SIG-M5 (cell line): ENCODE results near the gene DALRD3.

ENCODE experiments used
- DNase-seq: peaks from one replicate; lab custom pipeline; 2025; lab: John Stamatoyannopoulos, UW

Gene DALRD3

DNA sequence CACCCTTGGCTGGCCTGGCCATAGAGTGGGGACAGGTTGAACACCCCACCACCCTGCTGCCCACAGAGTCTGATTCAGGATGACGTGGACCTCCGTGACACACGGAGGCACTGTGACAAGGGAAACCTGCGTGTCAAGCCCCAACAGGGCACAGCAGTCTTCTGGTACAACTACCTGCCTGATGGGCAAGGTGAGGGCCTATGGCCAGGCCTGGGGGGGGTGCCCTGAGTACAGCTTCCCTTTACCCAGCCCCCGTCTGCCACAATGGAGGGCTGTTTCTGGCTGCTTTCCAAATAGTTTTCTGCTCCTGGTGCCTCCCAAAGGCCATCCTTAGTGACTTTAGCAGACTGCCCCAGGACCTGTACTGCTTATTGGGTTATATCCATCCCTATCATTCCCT lies 12.4 kb downstream of the DALRD3 start:
- no peak for DNase-seq

DNA sequence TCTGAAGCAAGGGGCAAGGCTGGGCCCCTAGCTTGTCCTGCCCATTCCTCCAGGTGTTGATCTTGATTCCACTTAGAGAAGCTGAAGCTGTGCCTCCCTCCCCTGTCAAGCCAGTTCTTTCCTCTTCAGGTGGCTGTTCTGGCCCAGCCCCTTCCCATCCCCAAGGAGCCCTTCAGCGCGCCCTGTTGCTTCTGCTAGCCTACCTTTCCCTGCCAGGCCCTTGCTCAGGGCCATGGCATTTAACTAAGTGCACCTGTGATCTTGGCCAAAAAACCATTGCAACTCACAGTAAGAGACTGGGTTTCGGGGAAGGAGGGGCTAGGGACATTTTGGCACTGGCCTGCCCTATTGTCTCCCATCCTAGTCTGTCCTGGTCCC lies 13.1 kb downstream of the DALRD3 start:
- DNase-seq: no peak

DNA sequence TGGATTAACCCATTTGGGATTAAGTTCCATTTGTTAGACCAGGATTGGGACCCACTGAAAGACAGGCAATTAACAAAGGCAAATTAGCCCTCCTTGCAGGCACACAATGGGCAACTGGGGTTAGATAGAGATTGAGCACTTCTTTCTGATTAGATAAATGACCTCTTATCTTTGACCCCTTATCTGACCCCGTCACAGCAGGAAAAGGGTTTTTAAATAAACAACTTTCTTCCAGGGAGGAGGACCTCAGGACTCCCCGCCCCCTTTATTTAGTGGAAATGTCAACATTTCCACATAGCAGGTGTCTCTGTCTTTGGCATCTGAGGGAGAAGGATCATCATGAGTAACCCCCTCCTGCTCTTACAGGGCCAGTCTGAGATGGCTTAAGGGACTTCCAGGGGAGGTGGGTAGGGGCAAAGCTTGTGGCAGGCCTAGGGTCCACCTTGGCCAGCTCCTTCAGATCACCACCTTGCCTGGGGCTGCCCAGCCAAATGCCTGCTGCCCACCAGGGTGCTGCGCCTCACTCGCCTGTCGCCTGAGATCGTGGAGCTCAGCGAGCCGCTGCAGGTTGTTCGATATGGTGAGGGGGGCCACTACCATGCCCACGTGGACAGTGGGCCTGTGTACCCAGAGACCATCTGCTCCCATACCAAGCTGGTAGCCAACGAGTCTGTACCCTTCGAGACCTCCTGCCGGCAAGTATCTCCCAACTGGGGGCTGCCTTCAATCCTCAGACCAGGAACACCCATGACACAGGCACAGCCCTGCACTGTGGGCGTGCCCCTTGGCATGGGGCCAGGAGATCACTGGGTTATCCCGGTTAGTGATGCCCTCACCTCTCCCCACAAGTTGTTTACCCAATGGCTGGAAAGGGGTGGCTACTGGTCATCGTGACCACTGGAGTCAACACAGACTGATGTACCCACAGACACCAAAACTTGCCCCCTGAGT lies 13.8 kb downstream of the DALRD3 start:
- no peak for DNase-seq

DNA sequence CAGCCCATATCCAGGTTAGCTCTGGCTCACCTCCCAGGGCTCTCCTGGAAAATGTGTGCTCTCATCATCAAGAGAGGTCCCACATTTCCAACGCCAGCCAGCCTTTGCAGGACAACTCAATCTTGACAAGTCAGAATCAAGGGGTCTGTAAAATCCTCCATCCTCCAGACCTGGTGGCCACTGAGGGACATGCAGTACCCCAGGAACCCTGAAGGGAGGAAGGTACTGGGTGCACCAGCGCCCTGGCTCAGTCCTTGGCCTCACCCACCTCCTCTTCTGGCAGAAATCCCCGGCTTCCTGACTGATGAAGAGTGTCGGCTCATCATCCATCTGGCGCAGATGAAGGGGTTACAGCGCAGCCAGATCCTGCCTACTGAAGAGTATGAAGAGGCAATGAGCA lies 17.2 kb downstream of the DALRD3 start:
- no peak for DNase-seq

DNA sequence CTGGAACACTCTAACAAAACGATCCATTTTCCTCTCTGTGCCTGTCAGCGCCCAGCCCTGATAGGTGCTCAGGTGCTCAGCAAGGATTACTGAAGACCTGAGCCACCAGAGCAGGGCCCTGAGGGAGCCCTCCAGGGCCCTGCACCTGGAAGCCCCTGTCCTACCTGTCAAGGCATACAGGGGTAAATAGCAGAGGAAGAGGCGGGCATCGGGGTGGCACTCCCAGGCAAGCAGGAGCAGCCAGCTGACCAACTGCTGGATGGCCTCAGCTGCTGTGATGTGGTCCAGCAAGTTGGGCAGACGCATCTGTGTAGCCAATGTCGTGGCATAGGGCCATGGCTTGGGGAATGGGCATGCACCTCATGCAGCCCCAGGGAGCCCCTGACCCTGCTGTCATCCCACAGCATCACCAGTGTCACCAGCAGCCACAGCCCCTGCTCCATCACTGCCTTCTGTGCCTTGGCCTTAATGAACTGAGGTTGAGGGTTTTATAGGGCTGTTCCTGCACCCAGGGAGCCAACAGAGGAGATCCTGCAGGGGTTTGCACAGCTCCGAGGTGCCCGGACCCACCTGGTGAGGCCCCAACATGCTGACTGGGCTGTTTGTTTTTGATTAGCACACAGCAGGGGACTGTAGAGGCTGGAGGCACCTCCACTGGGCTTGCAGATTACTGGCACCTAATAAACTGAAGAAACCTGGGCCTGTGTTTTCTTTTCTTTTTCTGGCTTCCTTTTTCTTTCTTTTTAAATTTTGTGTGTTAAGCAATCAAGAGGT lies 19.1 kb downstream of the DALRD3 start:
- no peak for DNase-seq

DNA sequence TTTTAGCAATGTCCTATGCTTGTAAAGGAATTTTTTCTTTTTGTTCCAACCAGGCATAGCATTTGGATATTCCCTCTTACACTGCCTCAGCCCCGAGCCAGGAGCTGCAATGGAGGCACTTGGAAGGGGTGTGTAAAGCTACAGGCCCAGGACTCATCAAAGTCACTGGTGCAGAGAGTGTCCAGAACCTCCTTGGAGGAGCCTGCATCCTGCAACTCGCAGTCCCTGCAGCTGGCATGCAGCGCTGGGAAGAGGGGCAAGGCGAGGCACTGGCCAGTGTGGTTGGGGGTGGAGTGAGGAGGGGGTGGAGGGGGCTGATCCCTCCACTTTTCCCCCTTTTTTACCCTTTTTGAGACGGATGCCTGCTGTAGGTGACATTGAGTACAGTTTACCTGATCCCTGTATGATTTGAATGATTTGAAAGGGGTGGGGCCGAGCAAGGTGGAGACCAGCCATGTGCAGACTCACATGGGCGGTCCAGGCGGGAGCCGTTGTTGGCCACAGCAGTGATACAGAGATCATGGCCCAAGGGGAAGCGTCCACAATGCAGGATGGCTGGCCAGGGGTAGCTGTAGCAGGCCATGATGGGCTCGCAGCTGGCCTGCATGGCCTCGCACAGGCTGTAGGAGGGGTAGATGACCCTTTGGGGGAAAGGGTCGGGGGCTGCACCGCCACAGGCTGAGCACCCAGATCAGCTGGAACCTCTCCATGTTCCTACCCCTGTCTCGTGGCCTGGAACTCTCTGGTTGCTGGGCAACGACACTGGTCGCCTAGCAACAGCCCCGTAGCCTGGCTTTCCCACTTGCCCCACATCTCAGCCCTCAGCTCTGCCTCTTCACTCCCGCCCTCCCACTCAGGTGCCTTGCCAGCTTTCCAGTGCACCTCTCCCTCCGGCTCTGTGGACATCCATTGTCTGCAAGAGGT lies 20.4 kb downstream of the DALRD3 start:
- DNase-seq: no peak

DNA sequence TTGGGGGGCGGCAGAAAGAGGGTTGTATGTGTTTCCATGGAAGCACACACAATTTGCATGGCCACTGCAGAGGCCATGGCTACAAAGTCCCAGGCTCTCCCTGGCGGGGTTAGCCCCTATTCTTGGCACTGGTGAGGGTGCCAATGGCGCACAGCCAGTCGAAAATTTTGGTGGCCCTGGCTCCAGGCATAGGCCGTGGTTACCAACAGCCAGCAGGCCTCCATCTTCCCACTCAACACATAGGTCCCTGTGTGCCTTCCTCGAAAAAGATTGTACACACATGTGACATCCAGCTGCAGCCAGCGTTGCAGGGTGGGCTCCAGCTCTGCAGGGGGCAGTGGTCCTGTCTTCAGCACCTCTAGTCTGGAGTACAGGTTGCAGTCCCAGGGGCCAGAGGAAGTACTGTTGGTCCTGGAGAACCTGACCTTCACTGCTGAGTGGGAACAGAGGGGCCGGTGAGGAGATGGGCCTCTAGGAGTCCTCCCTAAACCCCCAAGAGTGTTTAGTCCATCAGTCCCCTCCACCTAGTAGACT lies 21.2 kb downstream of the DALRD3 start:
- DNase-seq: no peak

DNA sequence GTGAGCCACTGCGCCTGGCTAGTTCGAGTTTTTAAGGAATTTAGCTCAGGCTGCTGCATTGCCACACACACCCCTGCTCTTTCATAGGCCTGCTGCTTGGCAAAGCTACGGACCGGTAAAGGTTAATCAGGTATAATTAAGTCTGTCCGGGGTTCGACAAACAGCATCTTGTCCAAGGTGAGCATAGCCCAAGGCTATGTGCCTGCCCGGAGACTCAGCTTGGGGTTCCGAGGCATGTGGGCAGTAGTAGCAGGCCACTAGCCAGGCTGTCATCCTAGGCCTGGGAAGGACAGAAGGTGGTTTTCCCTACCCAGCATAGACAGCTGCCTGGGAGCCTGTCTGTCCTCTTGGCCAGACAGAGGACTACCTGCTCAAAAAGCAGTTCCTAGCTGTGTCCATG lies 21.7 kb downstream of the DALRD3 start:
- no peak for DNase-seq

DNA sequence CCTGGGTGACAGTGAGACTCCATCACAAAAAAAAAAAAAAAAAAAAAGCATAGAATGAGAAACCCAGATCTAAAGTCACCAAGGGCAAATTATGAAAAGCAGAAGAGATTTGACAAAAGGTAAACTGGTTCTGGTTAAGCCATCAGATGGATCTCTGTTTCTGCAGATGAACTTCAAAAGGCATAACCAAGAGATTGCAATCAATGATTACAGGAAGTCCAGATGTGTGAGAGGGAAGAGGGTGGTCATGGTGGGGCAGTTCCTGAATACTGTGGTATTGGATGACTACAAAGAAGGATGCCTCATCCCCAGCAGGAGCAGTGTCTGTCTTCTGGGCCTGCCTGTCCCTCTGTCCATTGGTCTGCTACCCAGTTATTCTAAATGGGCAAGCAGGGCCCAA lies 24.5 kb downstream of the DALRD3 start:
- DNase-seq: no peak

DNA sequence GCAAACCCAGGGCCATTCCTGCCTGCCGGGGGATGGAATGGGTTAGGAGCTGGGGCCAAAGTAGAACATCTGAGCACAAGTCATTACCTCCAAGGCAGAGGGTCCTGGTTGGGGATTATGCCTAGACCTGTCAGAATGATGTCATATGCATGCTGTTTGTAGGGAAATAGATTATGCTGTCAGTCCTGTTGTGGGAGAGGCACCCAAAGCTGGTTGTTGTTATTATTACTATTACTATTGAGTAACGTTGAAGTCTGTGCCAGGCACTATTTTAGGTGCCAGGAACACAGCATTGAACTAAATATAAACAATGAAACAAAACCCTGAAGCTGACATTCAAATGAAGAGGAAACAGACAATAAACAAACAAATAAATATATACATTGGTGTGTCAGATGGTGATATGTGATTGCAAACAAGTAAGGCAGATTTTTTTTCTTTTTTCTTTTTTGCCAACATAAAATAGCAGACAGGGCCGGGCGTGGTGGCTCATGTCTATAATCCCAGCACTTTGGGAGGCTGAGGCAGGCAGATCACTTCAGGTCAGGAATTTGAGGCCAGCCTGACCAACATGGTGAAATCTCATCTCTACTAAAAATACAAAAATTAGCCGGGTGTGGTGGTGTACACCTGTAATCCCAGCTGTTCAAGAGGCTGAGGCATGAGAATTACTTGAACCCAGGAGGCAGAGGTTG lies 26.4 kb downstream of the DALRD3 start:
- no peak for DNase-seq

DNA sequence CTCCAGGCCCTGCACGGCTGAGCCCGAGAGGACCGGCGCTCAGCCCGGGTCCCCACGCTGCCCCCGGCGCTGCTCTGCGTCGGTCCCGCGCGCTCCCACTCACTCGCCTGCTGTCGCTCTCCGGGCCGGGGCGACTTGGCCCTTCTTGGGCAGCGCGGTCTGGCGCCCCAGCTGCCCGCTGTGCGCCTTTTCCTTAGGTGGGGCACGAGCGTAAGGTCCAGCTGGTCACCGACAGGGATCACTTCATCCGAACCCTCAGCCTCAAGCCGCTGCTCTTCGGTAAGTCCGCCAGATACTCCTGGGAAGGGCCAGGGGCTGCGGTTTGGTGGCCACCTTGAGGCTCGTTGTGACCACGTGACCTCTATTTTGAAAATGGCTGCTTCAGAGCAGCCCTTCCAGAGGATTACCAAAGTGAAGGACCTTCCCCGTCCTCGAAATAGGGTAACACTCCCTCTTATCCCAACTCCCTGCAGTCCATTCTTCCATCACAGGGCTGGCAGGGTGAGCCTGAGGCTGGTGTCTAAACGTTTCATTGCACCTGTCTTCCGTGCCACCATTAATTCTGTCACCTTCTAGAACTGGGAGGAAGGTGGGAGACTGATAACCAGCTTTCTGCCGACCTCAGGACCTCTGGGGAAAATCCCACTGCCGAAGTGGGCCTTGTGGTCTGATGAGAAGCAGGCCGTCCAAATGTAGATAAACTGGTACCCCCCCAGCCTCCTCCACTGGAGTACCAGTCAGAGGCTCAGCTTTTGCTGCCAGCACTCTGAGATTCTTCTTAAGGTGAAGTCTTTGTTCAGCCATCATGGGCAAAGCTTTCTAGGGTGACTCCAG lies 27.5 kb downstream of the DALRD3 start:
- DNase-seq: no peak

DNA sequence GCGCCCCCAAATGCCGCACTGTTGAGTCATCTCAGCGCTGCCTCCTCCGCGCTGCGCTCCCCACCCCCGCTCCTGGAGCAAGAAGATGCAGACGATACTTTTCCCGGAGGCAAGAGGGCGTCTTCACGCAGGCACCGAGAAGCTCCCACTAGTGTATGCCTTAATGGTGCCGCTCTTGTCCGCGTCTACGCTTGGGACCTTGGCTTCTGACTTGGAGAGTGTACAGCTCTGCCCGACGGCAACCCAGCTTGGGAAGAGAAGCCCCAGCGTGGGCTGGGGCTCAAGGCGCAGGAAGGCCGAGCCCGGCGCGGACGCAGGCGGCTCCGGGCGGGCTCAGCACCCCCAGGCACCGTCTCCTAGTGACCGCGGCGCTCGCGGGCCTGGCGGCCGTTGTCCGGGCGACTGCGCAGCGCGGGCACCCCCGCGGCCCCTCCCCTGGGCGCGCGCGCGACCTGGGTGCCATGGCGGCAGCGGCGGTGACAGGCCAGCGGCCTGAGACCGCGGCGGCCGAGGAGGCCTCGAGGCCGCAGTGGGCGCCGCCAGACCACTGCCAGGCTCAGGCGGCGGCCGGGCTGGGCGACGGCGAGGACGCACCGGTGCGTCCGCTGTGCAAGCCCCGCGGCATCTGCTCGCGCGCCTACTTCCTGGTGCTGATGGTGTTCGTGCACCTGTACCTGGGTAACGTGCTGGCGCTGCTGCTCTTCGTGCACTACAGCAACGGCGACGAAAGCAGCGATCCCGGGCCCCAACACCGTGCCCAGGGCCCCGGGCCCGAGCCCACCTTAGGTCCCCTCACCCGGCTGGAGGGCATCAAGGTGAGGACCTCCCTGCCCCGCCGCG lies 28.4 kb downstream of the DALRD3 start, which contains the start of gene P4HTM:
Gene P4HTM, plus strand, starts transcription at position 446 of the 840 bp plus-strand sequence. Its CDS starts 16 bp downstream, at position 462.
- DNase-seq: peak; percentile 63

DNA sequence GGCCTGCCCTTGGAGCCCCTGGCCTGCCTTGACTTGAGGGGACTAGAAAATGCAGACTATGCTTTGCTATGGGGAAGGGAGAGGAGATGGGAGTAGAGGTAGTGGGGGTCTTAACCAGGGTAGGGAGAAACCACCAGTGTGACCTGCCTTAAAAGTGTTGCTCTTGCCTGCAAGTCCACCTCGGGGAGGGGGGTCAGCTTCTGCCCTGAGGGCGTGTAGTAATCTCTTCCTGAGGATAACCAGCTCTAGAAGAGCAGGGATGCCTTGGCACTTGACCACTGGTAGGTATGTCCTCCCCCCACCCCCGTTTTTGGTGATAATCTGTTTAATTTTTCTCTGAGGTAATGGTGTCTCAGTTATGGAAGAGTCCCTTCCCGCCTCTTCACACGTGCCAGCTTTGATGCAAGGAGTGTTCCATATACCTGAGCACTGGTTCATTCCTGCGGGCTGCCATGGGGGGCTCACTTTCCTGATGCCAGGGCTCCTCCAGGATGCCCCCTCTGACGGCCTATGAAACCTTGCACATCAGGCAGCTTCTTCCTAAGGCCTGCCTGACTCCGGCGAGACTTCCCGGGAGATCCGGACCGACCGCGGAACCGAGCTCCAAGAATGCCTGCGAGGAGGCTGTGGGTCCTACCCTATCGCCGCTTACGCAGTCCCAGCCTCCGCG lies 29.1 kb downstream of the DALRD3 start:
- no peak for DNase-seq

DNA sequence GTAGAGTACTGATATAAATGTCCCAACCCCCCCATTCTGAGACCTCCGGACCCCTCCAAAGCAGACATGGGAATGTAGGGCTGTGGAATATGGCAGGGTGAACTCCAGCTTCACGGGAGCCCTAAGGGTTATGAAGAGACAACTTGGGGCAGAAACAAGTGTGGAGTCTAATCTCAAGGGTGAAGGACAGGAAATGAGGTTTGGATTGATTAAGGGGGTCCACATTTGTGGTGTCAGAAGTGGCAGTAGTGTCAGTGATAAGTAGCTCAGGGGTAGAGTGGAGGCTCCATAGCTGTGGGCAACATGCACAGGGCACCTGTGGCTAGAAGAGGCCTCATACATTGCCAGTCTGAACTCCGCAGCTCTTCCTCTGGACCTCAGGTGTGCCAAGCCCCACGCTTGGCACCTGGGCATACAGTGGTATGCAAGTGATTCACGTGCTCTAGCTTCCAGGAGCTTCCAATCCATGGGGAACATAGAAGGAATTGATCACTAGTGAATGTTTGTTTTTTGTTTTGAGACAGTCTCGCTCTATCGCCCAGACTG lies 32.5 kb downstream of the DALRD3 start:
- DNase-seq: no peak

DNA sequence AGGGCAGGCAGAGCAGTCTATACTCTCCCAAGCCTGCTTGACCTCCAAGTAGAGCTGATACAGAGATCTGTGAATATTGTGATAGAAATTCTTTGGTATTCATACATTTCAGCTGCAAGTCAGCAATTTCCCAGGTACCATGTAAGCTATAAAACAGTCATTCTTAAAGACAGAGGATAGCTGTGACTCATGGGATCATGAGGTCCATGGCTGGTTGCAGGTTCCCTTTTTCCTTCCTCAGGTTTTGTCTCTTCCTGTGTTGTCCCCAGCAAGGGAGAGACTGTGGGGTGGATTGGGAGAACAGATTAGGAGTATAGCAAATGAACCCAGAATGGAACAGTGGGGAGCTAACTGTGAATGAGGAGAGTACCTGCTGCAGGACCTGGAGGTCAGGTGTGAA lies 33.7 kb downstream of the DALRD3 start:
- DNase-seq: no peak

DNA sequence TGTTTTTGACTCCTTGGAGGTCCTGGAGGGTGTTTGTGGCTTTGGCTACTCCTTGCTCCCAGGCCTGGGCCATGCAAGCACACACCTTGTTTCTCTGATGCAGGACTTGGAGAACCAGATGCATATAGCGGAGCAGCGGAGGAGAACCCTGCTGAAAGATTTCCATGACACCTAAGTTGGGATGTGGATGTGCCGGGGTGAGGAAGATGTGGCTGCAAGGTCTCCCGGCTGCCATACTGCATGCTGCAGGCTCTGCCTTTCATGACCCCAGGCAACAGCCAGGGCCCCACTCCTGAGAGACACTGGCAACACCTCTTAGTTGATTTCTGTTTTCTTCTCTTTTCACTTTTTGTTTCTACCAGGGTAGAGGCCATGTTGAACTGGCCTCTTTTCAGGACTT lies 35.3 kb downstream of the DALRD3 start:
- DNase-seq: no peak

DNA sequence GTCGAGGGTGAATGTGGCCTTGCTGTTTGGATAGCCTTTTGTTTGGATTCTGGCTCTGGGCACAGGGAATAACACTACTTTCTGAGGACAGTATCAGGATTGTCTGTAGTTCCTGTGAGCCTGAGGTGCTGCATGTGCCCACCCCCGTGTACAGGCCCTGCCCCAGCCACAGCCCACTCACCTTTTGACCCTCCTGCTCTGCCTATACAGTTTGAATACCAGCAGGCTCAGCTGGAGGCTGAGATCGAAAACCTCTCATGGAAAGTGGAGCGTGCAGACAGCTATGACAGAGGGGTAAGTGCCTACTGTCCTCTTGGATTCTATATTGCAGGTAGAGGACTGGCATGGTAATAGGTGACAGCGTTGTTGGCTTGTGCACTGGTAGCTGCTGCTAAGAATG lies 35.7 kb downstream of the DALRD3 start:
- no peak for DNase-seq

DNA sequence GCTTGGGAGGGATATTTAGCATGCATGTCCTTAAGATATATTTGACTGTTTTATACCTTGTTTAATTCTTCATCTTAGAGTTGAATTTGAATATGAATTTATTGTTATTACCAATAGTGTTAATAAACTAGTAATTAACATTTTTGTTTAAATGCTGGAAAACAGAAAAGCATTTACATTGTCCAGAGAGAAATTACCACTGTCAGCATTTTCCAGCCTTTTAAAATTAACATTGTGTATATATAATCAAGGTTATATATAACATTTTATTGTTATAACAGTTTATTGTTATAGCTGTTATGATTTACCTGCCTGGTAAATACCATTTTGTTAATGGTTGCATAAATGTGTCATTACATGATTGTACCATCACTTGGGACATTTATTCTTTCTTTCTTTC lies 36.4 kb downstream of the DALRD3 start:
- DNase-seq: no peak
